KMS-11 (cell line): ENCODE results near the gene OGFOD3.

ENCODE experiments used
- H2AFZ ChIP-seq: fragments of 200-600 bp; sonication (generic); 2 replicates; pipeline ENCODE4 v1.6.1; 2016; ENCODE audit warnings: antibody characterized with exemption, mixed run types, low read depth
- H3K27ac ChIP-seq: fragments of 200-600 bp; sonication (generic); 2 replicates; pipeline ENCODE4 v1.6.1; 2016; ENCODE audit warnings: mild to moderate bottlenecking, mixed run types
- H3K27me3 ChIP-seq: fragments of 200-600 bp; sonication (generic); 2 replicates; pipeline ENCODE4 v1.6.1; 2017; ENCODE audit warnings: mild to moderate bottlenecking, low read depth, mixed run types, moderate library complexity; ENCODE audit not compliant: insufficient read depth
- H3K36me3 ChIP-seq: fragments of 200-600 bp; sonication (generic); 2 replicates; pipeline ENCODE4 v1.6.1; 2017; ENCODE audit warnings: mild to moderate bottlenecking, mixed run types; ENCODE audit not compliant: insufficient read depth
- H3K4me1 ChIP-seq: fragments of 200-600 bp; sonication (generic); 2 replicates; pipeline ENCODE4 v1.6.1; 2016; ENCODE audit warnings: mild to moderate bottlenecking, low read depth, mixed run types; ENCODE audit not compliant: poor library complexity, severe bottlenecking
- H3K4me2 ChIP-seq: fragments of 200-600 bp; sonication (generic); 2 replicates; pipeline ENCODE4 v1.7.0; 2016; ENCODE audit warnings: mild to moderate bottlenecking, mixed run types
- H3K4me3 ChIP-seq: fragments of 200-600 bp; sonication (generic); IDR thresholded peaks from 2 replicates; pipeline ENCODE4 v1.6.1; 2017; ENCODE audit warnings: low read depth, low read length, mixed read lengths; ENCODE audit not compliant: insufficient read depth
- H3K79me2 ChIP-seq: fragments of 200-600 bp; sonication (generic); 2 replicates; pipeline ENCODE4 v1.6.1; 2016; ENCODE audit warnings: low read depth, mixed run types; ENCODE audit not compliant: insufficient read depth
- H3K9ac ChIP-seq: fragments of 200-600 bp; sonication (generic); 2 replicates; pipeline ENCODE4 v1.6.1; 2016; ENCODE audit warnings: mild to moderate bottlenecking, mixed run types
- H4K20me1 ChIP-seq: fragments of 200-600 bp; sonication (generic); 2 replicates; pipeline ENCODE4 v1.6.1; 2016; ENCODE audit warnings: mild to moderate bottlenecking, mixed run types; ENCODE audit not compliant: insufficient read depth
- TF ChIP-seq, protein P1 (sequence below): fragments of 200-600 bp; sonication (generic); conservative IDR thresholded peaks from 2 replicates; pipeline ENCODE4 v1.6.1; 2017; ENCODE audit warnings: low read depth, mild to moderate bottlenecking, antibody characterized with exemption, low read length, moderate library complexity, mixed read lengths

Gene OGFOD3

DNA sequence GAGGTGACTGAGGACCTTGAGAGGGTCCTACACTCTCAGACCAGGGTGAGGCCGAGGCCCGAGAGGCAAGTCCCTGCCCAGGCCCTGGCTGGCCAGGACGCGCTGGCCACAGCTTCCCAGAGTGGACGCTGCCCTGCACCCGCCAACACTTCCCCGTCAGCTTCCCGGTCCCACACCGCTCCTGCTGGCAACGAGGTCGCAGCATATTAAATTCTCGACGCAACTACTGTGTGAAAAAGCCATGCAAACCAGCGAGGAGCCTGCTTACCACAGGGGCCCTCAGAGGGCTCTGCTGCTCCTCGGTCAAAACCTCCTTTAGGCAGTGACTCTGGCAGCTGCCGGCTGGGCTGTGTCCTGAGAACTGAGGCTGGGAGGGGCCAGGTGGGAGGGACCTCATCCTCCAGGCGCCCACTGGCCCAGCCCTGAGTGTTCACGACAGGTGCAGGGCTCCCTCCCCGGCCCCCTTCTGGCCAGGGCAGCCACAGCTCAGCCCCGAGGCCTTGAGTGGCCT lies 61.5 kb downstream of the OGFOD3 start:
- H3K79me2 ChIP-seq: no peaks in the 10 kb centered on the region
- no peaks in the 10 kb centered on the region for H3K36me3 ChIP-seq
- no peaks in the 10 kb centered on the region for H4K20me1 ChIP-seq
- TF ChIP-seq, protein P1, sequence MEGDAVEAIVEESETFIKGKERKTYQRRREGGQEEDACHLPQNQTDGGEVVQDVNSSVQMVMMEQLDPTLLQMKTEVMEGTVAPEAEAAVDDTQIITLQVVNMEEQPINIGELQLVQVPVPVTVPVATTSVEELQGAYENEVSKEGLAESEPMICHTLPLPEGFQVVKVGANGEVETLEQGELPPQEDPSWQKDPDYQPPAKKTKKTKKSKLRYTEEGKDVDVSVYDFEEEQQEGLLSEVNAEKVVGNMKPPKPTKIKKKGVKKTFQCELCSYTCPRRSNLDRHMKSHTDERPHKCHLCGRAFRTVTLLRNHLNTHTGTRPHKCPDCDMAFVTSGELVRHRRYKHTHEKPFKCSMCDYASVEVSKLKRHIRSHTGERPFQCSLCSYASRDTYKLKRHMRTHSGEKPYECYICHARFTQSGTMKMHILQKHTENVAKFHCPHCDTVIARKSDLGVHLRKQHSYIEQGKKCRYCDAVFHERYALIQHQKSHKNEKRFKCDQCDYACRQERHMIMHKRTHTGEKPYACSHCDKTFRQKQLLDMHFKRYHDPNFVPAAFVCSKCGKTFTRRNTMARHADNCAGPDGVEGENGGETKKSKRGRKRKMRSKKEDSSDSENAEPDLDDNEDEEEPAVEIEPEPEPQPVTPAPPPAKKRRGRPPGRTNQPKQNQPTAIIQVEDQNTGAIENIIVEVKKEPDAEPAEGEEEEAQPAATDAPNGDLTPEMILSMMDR: no peak
- H3K4me3 ChIP-seq: no peak overlapping the region
- H3K27me3 ChIP-seq: no peaks in the 10 kb centered on the region; the same call in 1 of the 2 replicates
- H3K27ac ChIP-seq: peak overlapping the region; percentile 52
- H2AFZ ChIP-seq: peak overlapping the region; percentile 44; the same call in 1 of the 2 replicates
- H3K9ac ChIP-seq: peak overlapping the region; percentile 33; the same call in 1 of the 2 replicates
- peak overlapping the region; percentile 80 for H3K4me2 ChIP-seq
- peaks cover 68% of the 10 kb centered on the region for H3K4me1 ChIP-seq

DNA sequence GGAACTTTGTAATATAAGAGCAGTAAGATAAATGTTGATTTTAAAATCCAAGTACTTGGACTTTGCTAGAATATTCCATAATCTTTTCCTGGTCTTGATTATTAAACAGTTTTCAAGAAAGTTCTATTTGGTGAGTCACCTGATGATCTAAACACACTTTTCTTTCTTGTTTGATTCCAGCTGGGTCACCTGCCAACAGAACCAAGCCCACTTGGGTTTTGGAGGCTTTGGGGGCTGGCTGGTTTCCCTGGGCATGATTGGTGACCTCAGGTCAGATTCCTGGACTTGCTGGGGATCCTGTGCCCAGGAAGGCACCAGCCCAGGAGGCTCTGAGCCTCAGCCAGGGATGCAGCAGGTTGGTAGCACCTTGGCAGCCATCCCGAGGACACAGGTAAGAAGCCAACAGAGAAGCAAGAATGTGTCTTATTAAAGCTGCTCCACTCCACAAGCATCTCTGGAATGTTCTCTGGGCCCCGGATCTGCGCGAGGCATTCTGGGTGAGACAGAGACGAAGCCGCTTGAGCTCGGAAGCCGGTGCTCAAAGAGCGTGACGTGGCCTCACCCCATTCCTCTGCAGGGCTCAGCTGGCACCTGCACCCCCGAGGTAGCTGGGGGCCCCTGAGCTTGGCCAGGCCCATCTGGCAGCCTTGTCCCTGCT lies 62.5 kb downstream of the OGFOD3 start:
- Histone ChIP-seq H3K79me2 (no peaks in the 10 kb centered on the region), H3K9ac (no peak overlapping the region), H3K4me1 (peaks cover 78% of the 10 kb centered on the region), H4K20me1 (no peaks in the 10 kb centered on the region), H3K4me3 (no peak overlapping the region), H2AFZ (no peak overlapping the region), H3K36me3 (no peaks in the 10 kb centered on the region), H3K4me2 (peak overlapping the region; percentile 80), H3K27me3 (no peaks in the 10 kb centered on the region; the same call in 1 of the 2 replicates), H3K27ac (no peak overlapping the region)
- TF ChIP-seq, protein P1: no peak

DNA sequence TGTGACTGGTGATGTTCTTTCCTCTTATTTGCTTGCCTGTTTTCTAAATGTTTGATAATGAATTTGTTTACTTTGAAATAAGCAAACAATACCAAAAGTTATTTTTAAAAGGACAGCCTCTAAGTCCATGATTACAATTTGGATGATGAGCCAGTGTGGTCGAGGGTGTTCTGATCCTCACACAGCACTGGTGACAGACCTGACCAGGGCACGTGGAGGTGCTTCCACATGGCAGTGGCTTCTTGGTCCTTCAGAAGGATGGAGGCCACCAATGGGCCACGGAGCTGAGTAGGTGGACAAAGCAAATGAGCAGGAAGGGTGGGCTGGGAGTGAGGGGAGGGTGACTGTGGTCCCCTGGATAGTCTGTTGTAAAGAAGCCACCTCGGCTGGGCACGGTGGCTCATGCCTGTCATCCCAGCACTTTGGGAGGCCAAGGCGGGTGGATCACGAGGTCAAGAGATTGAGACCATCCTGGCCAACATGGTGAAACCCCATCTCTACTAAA lies 63.5 kb downstream of the OGFOD3 start:
- Histone ChIP-seq H3K4me2 (no peak overlapping the region), H4K20me1 (no peaks in the 10 kb centered on the region), H3K4me3 (no peak overlapping the region), H3K27me3 (no peaks in the 10 kb centered on the region; the same call in 1 of the 2 replicates), H3K79me2 (no peaks in the 10 kb centered on the region), H3K27ac (no peak overlapping the region), H3K36me3 (no peaks in the 10 kb centered on the region), H2AFZ (no peak overlapping the region), H3K4me1 (peaks cover 87% of the 10 kb centered on the region), H3K9ac (no peak overlapping the region)
- TF ChIP-seq, protein P1: no peak

DNA sequence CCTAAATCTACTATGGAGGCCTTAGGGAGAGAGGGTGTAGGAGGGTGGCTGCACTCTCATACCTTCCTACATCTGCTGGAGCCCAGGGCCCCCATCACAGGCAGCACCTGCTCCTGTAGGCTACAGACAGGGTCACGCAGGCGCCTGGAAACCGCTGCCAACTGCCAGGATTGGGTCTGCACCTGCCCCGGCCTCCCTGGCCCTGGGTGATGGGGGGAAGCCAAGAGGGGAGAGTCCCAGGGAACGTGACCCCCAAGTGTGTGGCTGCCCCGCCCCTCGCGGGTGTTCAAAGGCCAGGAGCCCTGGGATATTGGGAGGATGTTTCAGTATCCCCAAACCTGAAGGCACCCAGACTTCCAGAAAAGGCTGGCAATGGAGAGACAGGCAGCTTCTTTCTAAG lies 64.9 kb downstream of the OGFOD3 start:
- no peaks in the 10 kb centered on the region for H3K36me3 ChIP-seq
- no peaks in the 10 kb centered on the region for H4K20me1 ChIP-seq
- H2AFZ ChIP-seq: no peak overlapping the region
- TF ChIP-seq, protein P1: no peak
- H3K4me1 ChIP-seq: peaks cover 91% of the 10 kb centered on the region
- no peaks in the 10 kb centered on the region for H3K27me3 ChIP-seq
- H3K27ac ChIP-seq: no peak overlapping the region
- H3K79me2 ChIP-seq: no peaks in the 10 kb centered on the region
- no peak overlapping the region for H3K4me3 ChIP-seq
- H3K9ac ChIP-seq: no peak overlapping the region
- no peak overlapping the region for H3K4me2 ChIP-seq
